ENCODE data around the gene OR8D1.
"Not testable (repeated sequence)": the region's sequence is repeated elsewhere in the genome, so short reads cannot be mapped to it uniquely, and the experiment has no call there.

OR8D1 gene

DNA sequence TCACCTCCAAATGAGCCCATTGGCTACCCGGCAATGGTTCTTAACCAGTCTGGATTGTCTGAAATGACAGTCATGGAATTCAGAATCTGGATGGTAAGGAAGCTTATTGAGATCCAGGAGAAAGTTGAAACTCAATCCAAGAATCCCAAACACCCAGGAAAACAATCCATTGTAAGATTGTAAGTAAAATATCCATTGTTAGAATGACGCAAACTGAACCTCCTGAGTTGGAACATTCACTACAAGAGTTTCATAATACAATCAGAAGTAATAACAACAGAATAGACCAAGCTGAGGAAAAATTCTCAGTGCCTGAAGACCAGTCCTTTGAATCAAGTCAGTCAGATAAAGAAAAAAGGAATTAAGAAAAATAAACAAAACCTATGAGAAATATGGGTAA is 35.5 kb downstream of the OR8D1 start:
- no peak for DNase-seq

DNA sequence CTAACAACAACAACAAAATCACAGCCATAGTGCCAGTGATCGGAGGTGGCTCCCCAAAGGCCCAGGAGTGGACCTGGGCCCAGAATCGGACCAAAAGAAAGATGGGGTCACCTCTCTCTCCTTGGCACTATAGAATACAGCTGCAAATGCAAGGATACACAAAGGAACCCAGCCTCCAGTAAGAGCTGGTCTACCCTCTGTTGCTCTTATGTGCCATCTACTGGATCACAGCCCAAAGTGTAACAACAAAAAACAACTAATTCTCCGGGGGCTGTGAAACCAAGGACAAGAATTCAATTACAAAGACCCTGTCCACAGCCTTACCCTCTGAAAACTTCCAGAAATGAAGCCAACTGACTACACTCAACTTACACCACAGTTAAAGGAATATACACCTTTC is 35.9 kb downstream of the OR8D1 start:
- DNase-seq, result no peak

DNA sequence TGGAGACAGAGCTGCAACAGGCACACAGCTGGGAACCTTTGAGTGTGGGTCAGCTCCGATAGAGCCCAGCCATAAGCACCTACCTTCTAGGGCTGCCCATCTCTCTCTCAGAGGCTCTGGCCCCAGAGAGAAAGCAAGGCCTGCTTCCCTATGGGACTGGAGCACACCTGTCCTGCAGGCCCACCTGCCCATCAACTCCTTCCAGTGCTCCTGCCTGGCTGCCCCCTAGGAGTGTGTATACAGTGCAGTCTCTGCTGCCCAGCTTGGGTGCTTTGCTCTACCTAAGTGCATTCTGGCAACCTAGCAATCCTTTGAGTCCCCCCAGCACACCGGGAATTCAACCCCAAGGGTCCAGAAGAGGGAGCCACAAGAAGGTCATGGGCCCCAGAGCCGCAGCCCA is 36.5 kb downstream of the OR8D1 start:
- DNase-seq, result no peak

DNA sequence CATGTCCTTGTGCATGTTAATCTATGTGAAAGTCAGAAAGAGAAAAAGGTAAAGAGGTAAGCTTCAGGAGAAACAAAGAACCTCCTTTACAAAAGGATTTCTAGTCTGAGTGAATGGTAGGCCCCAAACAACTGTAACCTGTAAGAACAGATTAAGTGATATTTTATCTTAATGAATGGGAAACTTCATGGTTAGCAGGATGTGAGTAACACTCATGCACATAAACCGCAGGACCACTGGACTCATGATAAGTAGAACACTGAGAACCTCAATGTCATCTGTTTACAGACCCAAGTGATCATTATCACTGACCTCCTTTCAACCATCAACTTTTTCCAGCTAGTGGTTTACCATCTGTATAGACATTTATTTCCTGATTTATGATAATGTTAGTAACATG is 37.7 kb downstream of the OR8D1 start:
- peak; percentile 85 for DNase-seq

DNA sequence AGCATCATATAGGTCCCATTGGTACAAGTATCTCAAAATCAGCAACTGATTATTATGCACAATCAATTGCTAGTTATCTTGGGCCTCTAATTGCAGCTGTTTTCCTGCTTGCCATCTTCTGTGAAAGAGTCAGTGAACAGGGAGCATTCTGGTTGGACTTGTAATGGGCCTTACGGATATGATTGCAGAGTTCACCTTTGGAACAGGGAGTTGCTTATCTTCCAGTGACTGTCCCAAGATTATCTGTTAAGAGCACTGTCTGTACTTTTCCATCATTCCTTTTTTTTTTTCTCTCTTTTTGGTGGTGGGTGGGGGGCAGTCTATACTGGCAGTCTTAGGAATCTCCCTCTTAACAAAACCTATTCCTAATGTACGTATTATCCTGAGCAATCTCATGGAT is 39.7 kb downstream of the OR8D1 start:
- DNase-seq, result no peak

DNA sequence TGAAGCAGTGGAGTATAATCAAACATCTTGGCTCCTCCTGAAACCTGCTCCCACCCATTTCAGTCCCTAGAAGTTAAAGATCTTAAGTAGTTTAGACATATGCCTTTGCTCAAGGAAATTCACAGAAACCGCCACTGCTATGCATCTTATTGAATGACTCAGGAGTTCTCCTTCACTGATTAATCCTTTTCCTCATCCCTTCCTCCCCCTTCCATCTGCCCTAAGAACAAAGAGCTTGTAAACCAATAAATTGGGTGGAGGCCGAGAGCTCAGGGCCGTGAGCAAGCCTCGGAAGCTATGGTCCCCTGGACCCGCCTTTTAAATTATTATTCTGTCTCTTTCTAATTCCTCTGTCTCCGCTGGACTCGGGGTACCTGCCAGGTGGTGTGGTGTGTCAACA is 42.9 kb downstream of the OR8D1 start:
- DNase-seq, result not testable (repeated sequence)

DNA sequence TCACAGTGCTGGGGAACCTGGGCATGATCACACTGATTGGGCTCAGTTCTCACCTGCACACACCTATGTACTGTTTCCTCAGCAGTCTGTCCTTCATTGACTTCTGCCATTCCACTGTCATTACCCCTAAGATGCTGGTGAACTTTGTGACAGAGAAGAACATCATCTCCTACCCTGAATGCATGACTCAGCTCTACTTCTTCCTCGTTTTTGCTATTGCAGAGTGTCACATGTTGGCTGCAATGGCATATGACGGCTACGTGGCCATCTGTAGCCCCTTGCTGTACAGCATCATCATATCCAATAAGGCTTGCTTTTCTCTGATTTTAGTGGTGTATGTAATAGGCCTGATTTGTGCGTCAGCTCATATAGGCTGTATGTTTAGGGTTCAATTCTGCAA is 48.7 kb downstream of the OR8D1 start:
- DNase-seq, result not testable (repeated sequence)

DNA sequence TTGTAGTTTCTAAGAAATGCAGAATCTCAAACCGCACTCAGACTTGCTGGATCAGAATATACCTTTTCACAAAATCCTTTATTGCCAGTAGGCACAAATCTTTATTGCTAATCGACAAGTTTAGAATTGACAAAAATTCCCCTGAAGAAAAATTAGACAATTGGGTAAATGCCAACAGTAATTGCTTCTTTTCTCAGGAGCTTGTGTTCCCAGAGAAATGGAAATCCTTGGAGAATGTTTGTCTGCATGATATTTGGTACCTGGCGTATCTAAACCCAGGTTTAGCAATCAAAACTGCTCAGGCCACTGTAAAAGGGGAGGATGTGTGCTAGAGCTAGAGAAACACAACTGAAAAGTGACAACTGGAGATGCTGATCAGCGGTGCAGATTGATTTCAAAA is 57.7 kb downstream of the OR8D1 start, which contains the start of gene OR8G5:
Gene OR8G5 (plus strand): TSS at position 301 of the 400 bp plus-strand sequence. CDS start 8,556 bp downstream, outside the sequence.
- no peak for DNase-seq

Measured in GF-D8 (cell line).